Muscle of arm (tissue), 14 donors: Measurements from ENCODE around the gene MYT1. TPM values are rescaled to one million over a fixed set of nuclear protein-coding genes. Genes with fewer than 3 reads are reported as not detected.
"Not testable (repeated sequence)": the region's sequence is repeated elsewhere in the genome, so short reads cannot be mapped to it uniquely, and the experiment has no call there.

ENCODE experiments used
- DNase-seq: peaks from one replicate; pipeline ENCODE4 v3.0.0-alpha.2; 2013
- long read RNA-seq, 11 donors: transcript quantifications; one replicate each; lab custom pipeline, GENCODE V29; 2026
- polyA plus RNA-seq, 12 donors: library from polyadenylated mRNA; unstranded; fragments of 120-200 nt; gene quantifications; one replicate each; pipeline ENCODE4 v1.2.1, GENCODE V29; 2013; ENCODE audit not compliant: insufficient read length in 12 of 12

Gene MYT1
- under 1 TPM in 10 of 12 donors, not detected in 2; 0.04 to 0.32 (median 0.11) TPM for polyA plus RNA-seq
- long read RNA-seq, donor 1, partial matches to known transcripts = 0 of 1 reads
- long read RNA-seq, donor 1, other reads (novel, unspliced or antisense) = 0 of 1 reads
- long read RNA-seq, donor 2 = 0 reads
- long read RNA-seq, donor 3 = 0 reads
- long read RNA-seq, donor 4 = 0 reads
- long read RNA-seq, donor 5 = 0 reads
- long read RNA-seq, donor 6 = 0 reads
- long read RNA-seq, donor 7 = 0 reads
- long read RNA-seq, donor 8 = 0 reads
- long read RNA-seq, donor 9 = 0 reads
- long read RNA-seq, donor 10 = 0 reads
- long read RNA-seq, donor 11 = 0 reads

GRCh38 chr20:64164123-64164836 lies at the start of gene MYT1:
Gene MYT1 (plus strand): TSS chr20:64164452. CDS start chr20:64198862, 34,410 bp downstream.
- no peak for DNase-seq

GRCh38 chr20:64115171-64115911 lies 48.9 kb upstream of the MYT1 start:
- no peak for DNase-seq

GRCh38 chr20:64116016-64116415 lies 48.2 kb upstream of the MYT1 start:
- no peak for DNase-seq

GRCh38 chr20:64116541-64117431 lies 47.5 kb upstream of the MYT1 start:
- DNase-seq = no peak

- not testable (repeated sequence) for DNase-seq
Observed at GRCh38 chr20:64117432-64117777, 46.8 kb upstream of the MYT1 start.

GRCh38 chr20:64119301-64119680 lies 45.0 kb upstream of the MYT1 start:
- no peak for DNase-seq

- DNase-seq = peak; percentile 18
Observed at GRCh38 chr20:64119681-64120341, 44.4 kb upstream of the MYT1 start.

- no peak for DNase-seq
Observed at GRCh38 chr20:64121586-64121985, 42.7 kb upstream of the MYT1 start.

- DNase-seq = not testable (repeated sequence)
Observed at GRCh38 chr20:64122927-64123326, 41.3 kb upstream of the MYT1 start.

GRCh38 chr20:64123517-64123916 lies 40.7 kb upstream of the MYT1 start:
- DNase-seq = not testable (repeated sequence)

- no peak for DNase-seq
Observed at GRCh38 chr20:64129146-64129782, 35.0 kb upstream of the MYT1 start.

- no peak for DNase-seq
Observed at GRCh38 chr20:64130271-64130670, 34.0 kb upstream of the MYT1 start.

GRCh38 chr20:64130876-64131275 lies 33.4 kb upstream of the MYT1 start:
- DNase-seq = no peak

GRCh38 chr20:64131406-64131805 lies 32.8 kb upstream of the MYT1 start:
- DNase-seq = no peak

- no peak for DNase-seq
Observed at GRCh38 chr20:64133951-64134407, 30.3 kb upstream of the MYT1 start.

GRCh38 chr20:64134744-64135143 lies 29.5 kb upstream of the MYT1 start:
- DNase-seq = not testable (repeated sequence)

GRCh38 chr20:64136004-64136710 lies 28.1 kb upstream of the MYT1 start:
- no peak for DNase-seq

- no peak for DNase-seq
Observed at GRCh38 chr20:64137598-64138031, 26.6 kb upstream of the MYT1 start.

- no peak for DNase-seq
Observed at GRCh38 chr20:64138276-64138815, 25.9 kb upstream of the MYT1 start.
